HepG2 (cell line): ENCODE data around the gene C20orf96. TPM values are rescaled to one million over a fixed set of nuclear protein-coding genes. Genes with fewer than 3 reads are reported as not detected.
A peak's percentile ranks its signal among the peaks of the same experiment; 100 is the strongest.

ENCODE experiments used
- ATAC-seq: fragments of 200-7000 bp; cut with Tn5 transposase; 3 replicates; pipeline ENCODE4 v1.9.1; 2020; ENCODE audit warnings: mild to moderate bottlenecking, moderate library complexity
- BruUV-seq: library from RNA; stranded (reverse); fragments of 400-500 nt; replicated peaks from 2 replicates; lab custom pipeline; 2021; lab: Mats Ljungman, UMichigan
- CTCF ChIA-PET: fragments of 300-600 bp; formaldehyde crosslinking; extraction: SDS; loops from one replicate; lab custom pipeline; 2021; ENCODE audit warnings: low total read pairs, inconsistent platforms, low intra/inter-chr PET ratio; lab: Yijun Ruan, JAX
- POLR2A ChIA-PET: fragments of 350-600 bp; sonication (Branson Sonifier 250); formaldehyde crosslinking; loops from one replicate; lab custom pipeline; 2020; ENCODE audit warnings: antibody characterized with exemption, inconsistent platforms; lab: Yijun Ruan, JAX
- DNase-seq: peaks from one replicate; pipeline ENCODE4 v3.0.0-alpha.2; 2015; ENCODE audit warnings: low spot score
- FAIRE-seq: peaks from 3 replicates; lab custom pipeline; 2011; peaks lifted over from hg19 to GRCh38; lab: Jason Lieb, UNC
- H2AFZ ChIP-seq: one replicate; pipeline ENCODE4 v1.6.1; 2011; ENCODE audit warnings: low read length, inconsistent platforms
- H3K27ac ChIP-seq: fragments of 300-600 bp; 3 replicates; pipeline ENCODE4 v1.8.0; 2011; ENCODE audit warnings: mixed run types, mild to moderate bottlenecking, mixed read lengths, low read length, inconsistent platforms; ENCODE audit not compliant: insufficient read depth; ENCODE audit errors: extremely low read length
- H3K27me3 ChIP-seq, 2 experiments: fragments of 200-600 bp in 1 of 2; 2 replicates in 1 of 2; 3 replicates in 1 of 2; pipeline versions ENCODE4 v1.6.0 to v1.8.0; 2011; ENCODE audit warnings: low read length in 2 of 2, mild to moderate bottlenecking in 2 of 2, moderate library complexity in 2 of 2, inconsistent platforms in 1 of 2; ENCODE audit not compliant: insufficient read depth in 2 of 2, control insufficient read depth in 1 of 2
- H3K36me3 ChIP-seq, 2 experiments: fragments of 200-600 bp in 1 of 2; replicated peaks in 1 of 2; 2 replicates in 1 of 2; 3 replicates in 1 of 2; pipeline versions ENCODE4 v1.5.1 to v1.8.0; 2011; ENCODE audit warnings: low read length in 2 of 2, inconsistent platforms in 1 of 2; ENCODE audit not compliant: insufficient read depth in 2 of 2, control insufficient read depth in 1 of 2
- H3K4me1 ChIP-seq: 2 replicates; pipeline ENCODE4 v1.5.1; 2012; ENCODE audit warnings: low read length, inconsistent platforms; ENCODE audit not compliant: insufficient read depth
- H3K4me2 ChIP-seq: 2 replicates; pipeline ENCODE4 v1.6.0; 2011; ENCODE audit warnings: low read depth, low read length, inconsistent platforms
- H3K4me3 ChIP-seq, 3 experiments: fragments of 200-600 bp in 1 of 3; sonication (generic), shearing (Covaris generic) in 1 of 3; replicated peaks in 1 of 3; 2 replicates each; pipeline ENCODE4 v1.5.1; 2011 to 2016; ENCODE audit warnings: low read length in 3 of 3, inconsistent platforms in 2 of 3, low read depth in 2 of 3, mild to moderate bottlenecking in 2 of 3, control low read depth in 1 of 3, mixed read lengths in 1 of 3; ENCODE audit not compliant: insufficient read depth in 1 of 3
- H3K79me2 ChIP-seq: one replicate; pipeline ENCODE4 v1.6.1; 2011; ENCODE audit warnings: low read length, inconsistent platforms; ENCODE audit not compliant: insufficient read depth
- H3K9ac ChIP-seq: 2 replicates; pipeline ENCODE4 v1.6.0; 2011; ENCODE audit warnings: mild to moderate bottlenecking, low read depth, low read length, inconsistent platforms; ENCODE audit not compliant: insufficient read depth
- H3K9me3 ChIP-seq: 2 replicates; pipeline ENCODE4 v1.5.1; 2012; ENCODE audit warnings: mild to moderate bottlenecking, low read length
- H4K20me1 ChIP-seq: 2 replicates; pipeline ENCODE4 v1.6.0; 2011; ENCODE audit warnings: inconsistent platforms, mild to moderate bottlenecking, low read length, moderate library complexity; ENCODE audit not compliant: insufficient read depth
- ATM ChIP-seq: fragments of 450-650 bp; IDR thresholded peaks from 2 replicates; pipeline ENCODE4 v1.7.1; 2017; ENCODE audit warnings: mild to moderate bottlenecking, borderline replicate concordance
- CEBPB ChIP-seq: IDR thresholded peaks from 2 replicates; pipeline ENCODE4 v1.6.1; 2011; ENCODE audit warnings: low read depth, low read length, improper control_type of control experiment, borderline replicate concordance
- IKZF1 ChIP-seq: fragments of 450-650 bp; IDR thresholded peaks from 2 replicates; pipeline ENCODE4 v1.7.1; 2016
- NCOA1 ChIP-seq: sonication (generic); formaldehyde crosslinking; IDR thresholded peaks from 2 replicates; pipeline ENCODE4 v1.9.0; 2021; ENCODE audit warnings: missing genetic modification reagents
- NFE2L2 ChIP-seq: fragments of 150-350 bp; IDR thresholded peaks from 2 replicates; pipeline ENCODE4 v1.6.1; 2014; ENCODE audit warnings: low read length
- POLR2AphosphoS5 ChIP-seq: IDR thresholded peaks from 2 replicates; pipeline ENCODE4 v1.6.1; 2012; ENCODE audit warnings: low read depth, low read length
- SMAD9 ChIP-seq: sonication (generic); formaldehyde crosslinking; IDR thresholded peaks from 2 replicates; pipeline ENCODE4 v1.5.1; 2020; ENCODE audit warnings: mild to moderate bottlenecking, missing genetic modification reagents
- SRSF9 ChIP-seq: fragments of 200-400 bp; formaldehyde crosslinking; IDR thresholded peaks from 2 replicates; pipeline ENCODE4 v1.6.1; 2018; ENCODE audit warnings: borderline replicate concordance, mild to moderate bottlenecking, low read depth, low read length; ENCODE audit not compliant: insufficient read depth, poor library complexity, severe bottlenecking
- ZMAT3 ChIP-seq: sonication (generic); formaldehyde crosslinking; conservative IDR thresholded peaks from 2 replicates; pipeline ENCODE4 v1.7.0; 2021; ENCODE audit warnings: missing genetic modification reagents
- WGBS: methylation state at CpG from one replicate; pipeline ENCODE4 v1.1.6; 2017; ENCODE audit warnings: low lambda C conversion rate; 5-methylcytosine and 5-hydroxymethylcytosine counted together
- in situ Hi-C: cut with HindIII; loops from 2 replicates; pipeline ENCODE4 v1.10.0; 2017; ENCODE audit warnings: low pct_unique_long_range_greater_than_20kb; ENCODE audit not compliant: extremely low pct_ligation_motif_present
- intact Hi-C: fragments of 100-400 bp; cut with micrococcal nuclease; formaldehyde crosslinking; loops from one replicate; pipeline ENCODE4 v1.10.0; 2022; ENCODE audit not compliant: unreplicated experiment
- polyA plus RNA-seq, 8 experiments: library from polyadenylated mRNA; depleted of rRNA in 3 of 8; stranded (reverse) in 7 of 8; unstranded in 1 of 8; fragments of >200 nt; fragmentation: Illumina TruSeq in 4 of 8; extraction: Trizol in 4 of 8; gene quantifications; 2 replicates each; pipeline versions ENCODE4 v1.2.1 to v1.2.3, GENCODE V29; 2011 to 2016; ENCODE audit warnings: low read depth in 4 of 8, missing spikeins in 1 of 8, mixed read lengths in 1 of 8; ENCODE audit not compliant: insufficient read depth in 1 of 8
- total RNA-seq, 5 experiments: library from RNA; depleted of rRNA; stranded (reverse); fragments of >200 nt; fragmentation: Illumina TruSeq; extraction: Trizol; gene quantifications; 2 replicates each; pipeline ENCODE4 v1.2.3, GENCODE V29; 2016; ENCODE audit warnings: low read depth in 1 of 5

C20orf96 gene
- total and polyA plus RNA-seq, 2 of the 13 experiments (the other 11 are each of a cell fraction or from before 2014, with no cell fraction given) = 3.8 to 20.6 TPM

- no peak for TF ChIP-seq IKZF1
- no peak for TF ChIP-seq SMAD9 (CRISPR knock-in tag)
- no peak for TF ChIP-seq SRSF9
- TF ChIP-seq ZMAT3 (CRISPR knock-in tag) = no peak
- no peak for TF ChIP-seq NFE2L2
- no peak for TF ChIP-seq NCOA1 (CRISPR knock-in tag)
- no peak for TF ChIP-seq ATM
- TF ChIP-seq, all 625 proteins: peak for 0
Observed at GRCh38 chr20:312866-313265, 22.3 kb upstream of the C20orf96 start (continued).

- intact Hi-C loops (no loop called here), in situ Hi-C loops (no loop called here)
- FAIRE-seq (no peak), DNase-seq (no peak), ATAC-seq (no peak)
- Histone ChIP-seq H3K27ac (no peak overlapping the region), H3K27me3 (no peaks in the 10 kb centered on the region; a peak in 1 of 5 replicates), H4K20me1 (no peaks in the 10 kb centered on the region), H2AFZ (no peak overlapping the region), H3K4me2 (no peak overlapping the region), H3K79me2 (no peaks in the 10 kb centered on the region), H3K4me1 (peaks cover 41% of the 10 kb centered on the region), H3K9me3 (no peaks in the 10 kb centered on the region), H3K4me3 (no peak overlapping the region), H3K36me3 (no peaks in the 10 kb centered on the region), H3K9ac (no peak overlapping the region)
- ChIA-PET CTCF (no interaction called here), POLR2A (interaction anchor here (1.7 to 3.7 kb wide), 2 partner anchors 13 kb away, joined by 5 to 9 read pairs; partner anchors contain the start of gene SOX12)
- TF ChIP-seq POLR2AphosphoS5 (no peak), CEBPB (peak; percentile 78)
- 85% methylated on average over 8 of the region's 8 CpGs for WGBS
- no TSS peak for BruUV-seq
Observed at GRCh38 chr20:312067-312466, 21.5 kb upstream of the C20orf96 start.
